SH-SY5Y (cell line): Measurements from ENCODE around the gene ANKMY1.

ENCODE experiments used
- GATA2 ChIP-seq: IDR thresholded peaks from 2 replicates; pipeline ENCODE4 v1.6.1; 2011; ENCODE audit warnings: mild to moderate bottlenecking, low read depth, low read length
- GATA3 ChIP-seq: IDR thresholded peaks from 2 replicates; pipeline ENCODE4 v1.6.1; 2011; ENCODE audit warnings: low read depth, mild to moderate bottlenecking, low read length, moderate library complexity

GRCh38 chr2:240437551-240437860, 120.3 kb downstream of the ANKMY1 start:
- no peak for TF ChIP-seq GATA2
- TF ChIP-seq GATA3 = no peak
